NCI-H1417 (cell line): ENCODE measurements around the gene CLCN6.

Source experiments
- DNase-seq, 3 experiments: peaks; one replicate each; lab custom pipeline; 2025; lab: John Stamatoyannopoulos, UW

The CLCN6 gene

DNA sequence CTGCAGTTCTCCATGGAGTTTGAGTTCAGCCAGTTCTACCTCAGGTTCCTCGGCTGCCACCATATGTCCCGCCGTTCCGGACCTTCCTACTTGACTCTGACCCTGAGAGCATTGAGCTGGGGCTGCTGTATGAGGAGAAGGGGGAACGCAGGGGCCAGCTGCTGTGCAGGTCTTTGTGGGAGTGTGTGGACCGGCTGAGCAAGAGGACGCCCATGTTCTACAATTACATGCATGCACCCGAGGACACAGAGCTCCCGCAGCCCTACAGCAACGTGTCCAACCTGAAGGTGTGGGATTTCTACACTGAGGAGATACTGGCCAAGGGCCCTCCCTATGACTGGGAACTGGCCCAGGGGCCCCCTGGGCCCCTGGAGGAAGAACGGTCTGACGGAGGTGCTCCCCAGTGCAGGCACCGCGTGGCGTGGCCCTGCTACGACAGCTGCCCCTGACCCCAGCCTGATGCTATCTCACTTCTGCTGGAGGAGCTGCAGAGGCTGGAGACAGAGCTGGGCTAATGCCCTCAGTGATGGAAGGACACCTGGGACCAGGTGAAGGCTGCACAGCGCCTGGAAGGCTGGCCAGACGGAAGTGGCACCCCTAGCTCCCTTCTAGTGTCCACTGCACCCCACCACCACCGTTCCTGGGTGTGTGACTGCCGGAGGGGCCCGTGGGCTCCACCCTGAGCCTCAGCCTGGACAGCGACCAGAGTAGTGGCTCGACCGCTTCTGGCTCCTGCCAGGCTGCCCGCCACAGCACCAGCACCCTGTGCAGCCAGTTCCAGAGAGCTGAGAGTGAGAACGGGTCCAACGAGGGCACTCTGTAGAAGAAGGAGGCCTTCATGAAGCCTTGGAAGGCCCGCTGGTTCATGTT is 73.6 kb downstream of the CLCN6 start:
- DNase-seq, result no peak

GRCh38 chr1:11880181-11880575 is 74.2 kb downstream of the CLCN6 start:
- DNase-seq, result no peak

- DNase-seq, result peak in 1 of 3 experiments; percentile 15
Observed at GRCh38 chr1:11880911-11881748, 75.1 kb downstream of the CLCN6 start.

GRCh38 chr1:11881749-11882441 is 75.9 kb downstream of the CLCN6 start:
- DNase-seq, result no peak

- DNase-seq, result peak in 1 of 3 experiments; percentile 24
Observed at GRCh38 chr1:11882814-11883538, 77.0 kb downstream of the CLCN6 start.

DNA sequence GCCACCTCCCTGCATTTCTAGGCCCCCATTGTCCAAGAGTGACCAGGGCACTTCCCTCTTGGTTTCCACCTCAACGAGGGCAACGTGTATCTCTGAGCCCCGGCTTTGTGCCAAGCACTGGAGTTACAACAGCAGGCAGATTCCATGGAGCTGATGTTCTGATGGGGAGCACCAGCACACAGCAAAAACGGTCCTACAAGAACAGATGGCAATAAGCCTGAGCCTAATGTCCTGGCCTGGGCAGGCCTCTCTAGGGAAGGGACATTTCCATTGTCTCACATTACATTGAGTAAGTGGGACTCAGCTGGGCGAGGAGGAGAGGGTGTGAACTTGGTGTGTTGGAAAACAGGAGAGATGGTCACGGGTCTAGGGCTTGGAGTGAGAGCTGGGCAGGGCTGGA is 79.9 kb downstream of the CLCN6 start:
- peak in 1 of 3 experiments; percentile 6 for DNase-seq

DNA sequence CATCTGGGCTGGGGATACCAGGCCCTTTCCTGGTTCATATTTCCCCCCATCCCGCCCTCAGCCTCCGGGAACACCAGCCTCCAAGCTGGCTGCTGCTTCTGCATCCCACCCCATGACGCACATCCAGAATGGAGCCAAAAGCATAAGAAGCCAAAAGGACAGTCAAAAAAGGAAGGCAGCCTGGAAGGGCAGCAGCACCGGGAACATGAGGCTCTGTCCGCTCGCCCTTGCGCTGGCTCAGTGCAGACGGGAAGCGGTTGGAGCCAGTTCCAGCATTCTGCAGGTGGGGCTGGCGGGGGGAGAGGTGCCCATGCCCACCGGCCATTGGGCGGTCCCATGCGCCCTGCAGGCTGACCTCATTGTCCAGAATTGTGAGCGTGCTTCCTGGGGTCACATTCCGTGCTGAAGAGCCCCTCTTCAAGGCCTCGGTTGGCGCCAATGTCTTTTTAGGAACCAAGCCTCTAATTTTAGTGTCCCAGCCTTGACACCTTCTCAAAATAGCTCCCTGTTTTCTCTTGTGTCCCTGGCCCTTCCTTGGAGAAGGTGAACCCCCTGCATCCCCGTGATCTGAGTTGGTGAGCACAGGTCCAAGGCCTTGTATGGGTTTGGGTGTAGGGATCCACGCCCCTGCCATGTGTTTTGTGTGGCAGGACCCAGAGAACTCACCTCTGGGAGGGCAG is 81.1 kb downstream of the CLCN6 start:
- DNase-seq, result no peak

DNA sequence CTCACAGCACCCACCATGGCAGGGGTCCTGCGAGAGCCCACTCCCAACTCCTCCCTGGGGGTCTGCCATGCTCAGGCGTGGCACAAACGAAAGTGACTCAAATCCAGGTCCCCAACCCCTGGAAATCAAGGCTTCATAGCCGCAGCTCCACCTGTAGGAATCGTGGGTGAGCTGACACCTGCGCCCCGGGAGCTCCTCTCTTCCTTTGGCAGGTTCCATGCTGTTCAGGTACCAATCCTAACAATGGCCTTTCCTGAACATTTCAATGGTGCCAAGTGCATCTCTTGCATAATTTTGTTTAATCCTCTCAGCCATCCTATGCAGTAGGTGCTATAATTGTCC is 81.6 kb downstream of the CLCN6 start:
- DNase-seq, result no peak

GRCh38 chr1:11888206-11888876 is 82.3 kb downstream of the CLCN6 start:
- no peak for DNase-seq

DNA sequence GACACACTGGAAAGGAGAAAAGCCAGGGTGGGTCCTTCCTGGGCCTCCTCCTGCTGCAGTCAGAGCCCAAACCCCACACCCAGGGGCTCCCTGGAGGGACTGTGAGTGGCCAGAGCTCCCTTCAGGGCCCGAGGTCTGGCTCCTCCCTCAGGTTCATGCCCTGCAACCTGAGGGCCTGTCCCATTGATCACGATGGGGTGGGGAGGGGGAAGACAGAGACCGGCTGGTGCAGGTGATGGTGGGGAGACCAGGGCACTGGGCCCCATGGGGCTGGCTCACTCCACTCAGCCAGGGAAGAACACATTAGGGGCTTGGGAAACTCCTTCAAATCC is 82.9 kb downstream of the CLCN6 start:
- DNase-seq, result no peak

DNA sequence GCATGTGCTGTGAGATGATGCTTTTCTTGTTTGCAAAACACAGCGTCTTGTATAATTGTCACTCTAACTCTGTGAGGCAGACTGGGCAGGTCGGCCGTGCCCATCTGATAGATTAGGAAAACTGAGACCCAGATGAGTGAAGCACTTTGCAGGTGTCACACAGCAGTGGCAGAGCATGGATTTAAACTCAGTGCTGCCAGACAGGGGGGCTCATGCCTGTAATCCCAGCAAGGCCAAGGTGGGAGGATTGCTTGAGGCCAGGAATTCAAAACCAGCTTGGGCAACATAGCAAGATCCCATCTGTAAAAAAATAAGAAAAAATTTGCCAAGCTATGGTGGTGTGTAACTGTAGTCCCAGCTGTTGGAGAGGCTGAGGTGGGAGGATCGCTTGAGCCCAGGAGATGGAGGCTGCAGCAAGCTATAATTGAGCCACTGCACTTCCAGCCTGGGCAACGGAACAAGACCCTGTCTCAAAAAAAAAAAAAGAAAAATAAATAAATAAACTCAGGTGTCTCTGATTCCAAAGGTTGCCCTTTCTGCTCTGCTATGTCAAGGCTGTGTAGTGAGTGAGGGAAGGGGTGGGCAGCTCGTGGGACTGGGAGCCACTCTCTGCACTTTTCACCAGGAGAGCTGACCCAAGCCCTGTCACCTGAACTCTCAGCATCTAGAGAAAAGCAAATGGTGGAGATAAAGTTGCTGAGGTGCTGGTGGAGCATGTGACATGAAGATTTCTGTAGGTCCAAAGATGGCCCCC is 85.6 kb downstream of the CLCN6 start:
- no peak for DNase-seq
